Limb (tissue), 2 donors: Measurements from ENCODE around the gene GRIA1.

ENCODE experiments used
- DNase-seq, 2 donors: peaks; one replicate each; pipeline ENCODE4 v3.0.0-alpha.2; 2016; ENCODE audit errors: extremely low spot score in 2 of 2

Gene GRIA1

DNA sequence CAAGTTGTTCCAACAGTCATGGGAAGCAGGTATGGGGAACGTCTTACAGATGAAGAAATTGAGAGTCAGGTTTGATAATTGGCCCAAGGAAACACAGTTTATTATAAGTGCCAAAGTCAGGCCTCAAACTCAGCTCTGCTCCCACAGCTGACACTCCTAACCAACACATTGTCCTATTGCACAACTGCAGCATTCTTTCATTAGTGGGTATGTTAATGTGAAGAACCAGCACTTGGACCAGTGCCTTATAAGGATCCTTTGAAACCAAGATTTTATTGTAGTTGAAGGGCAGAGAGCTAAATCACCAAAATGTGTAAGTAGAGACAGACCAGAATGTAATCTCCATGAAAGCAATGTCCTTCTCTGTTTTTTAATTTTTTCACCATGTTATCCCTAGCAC, 56.1 kb downstream of the GRIA1 start:
- DNase-seq: no peak

DNA sequence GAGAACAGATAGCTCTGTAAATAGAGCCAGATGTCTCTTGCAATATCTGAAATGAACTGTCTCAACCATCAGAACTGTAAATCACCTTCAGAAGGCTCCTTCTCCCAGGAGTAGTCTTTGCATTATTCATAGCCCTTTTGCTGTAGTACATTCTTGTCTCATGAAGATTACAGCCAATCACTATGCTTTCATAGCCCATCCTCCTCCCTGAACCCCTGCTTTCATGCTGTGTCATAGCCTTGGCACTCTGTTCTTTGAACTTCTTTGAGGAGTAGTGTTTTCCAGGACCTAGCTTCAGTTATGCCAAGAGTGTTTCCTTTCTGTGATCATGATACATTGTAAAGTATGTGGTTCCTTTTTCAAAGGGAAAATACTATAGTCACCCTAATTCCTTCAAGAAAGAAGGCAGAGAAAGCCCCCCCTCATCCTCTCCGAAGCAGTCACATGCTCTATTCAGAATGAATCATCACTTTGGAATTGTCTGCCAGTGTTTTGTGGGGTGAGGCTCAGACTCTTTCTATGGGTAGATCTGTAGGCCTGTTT, 61.1 kb downstream of the GRIA1 start:
- peak in 1 of 2 donors; percentile 4 for DNase-seq

DNA sequence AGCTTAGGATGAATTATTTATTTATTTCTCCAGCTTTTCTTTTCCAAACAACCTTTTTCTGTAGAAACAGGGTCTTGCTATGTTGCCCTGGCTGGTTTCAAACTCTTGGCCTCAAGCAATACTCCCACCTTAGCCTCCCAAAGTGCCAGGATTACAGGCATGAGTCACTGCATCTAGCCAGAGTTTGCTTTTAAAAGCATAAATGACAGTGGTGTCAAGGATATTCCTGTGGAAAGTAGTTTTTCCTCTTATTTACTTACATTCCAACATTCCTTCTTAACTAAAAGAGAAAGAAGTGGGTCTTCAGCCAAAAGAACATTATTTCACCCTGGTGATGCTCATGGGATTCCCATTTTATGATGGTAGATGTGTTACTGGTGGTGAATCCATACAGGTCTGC, 62.4 kb downstream of the GRIA1 start:
- no peak for DNase-seq

DNA sequence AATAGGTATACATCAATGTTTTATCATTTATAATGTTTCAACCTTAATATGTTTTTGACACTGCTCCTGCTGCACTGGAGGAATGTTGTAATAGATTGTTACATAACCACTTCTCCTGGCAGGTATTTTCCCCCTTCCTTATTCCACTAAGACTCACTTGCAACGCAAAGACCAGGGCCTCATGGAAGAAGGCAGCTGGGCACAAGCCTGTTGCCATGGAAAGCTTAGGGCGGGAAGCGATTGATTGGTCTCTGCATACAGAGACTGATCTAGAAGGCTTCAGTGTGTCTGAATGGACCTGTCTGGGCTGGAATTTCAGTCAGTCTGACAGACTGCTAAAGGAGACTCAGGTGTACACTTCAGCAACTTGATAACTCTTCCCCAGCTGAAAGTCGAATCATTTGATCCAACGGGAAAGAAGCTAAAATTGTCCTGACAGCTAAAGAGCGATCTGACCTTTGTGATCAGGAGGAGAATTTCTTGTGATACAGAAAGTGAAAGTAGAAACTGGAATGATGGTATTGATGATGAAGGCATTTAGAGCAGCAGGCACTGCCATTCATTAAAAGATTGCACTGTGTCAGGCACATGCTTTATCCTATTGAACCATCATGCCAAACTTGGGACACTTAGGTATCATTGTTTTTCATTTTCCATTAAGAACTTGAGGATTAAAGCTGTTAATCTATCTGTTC, 65.1 kb downstream of the GRIA1 start:
- DNase-seq: no peak

DNA sequence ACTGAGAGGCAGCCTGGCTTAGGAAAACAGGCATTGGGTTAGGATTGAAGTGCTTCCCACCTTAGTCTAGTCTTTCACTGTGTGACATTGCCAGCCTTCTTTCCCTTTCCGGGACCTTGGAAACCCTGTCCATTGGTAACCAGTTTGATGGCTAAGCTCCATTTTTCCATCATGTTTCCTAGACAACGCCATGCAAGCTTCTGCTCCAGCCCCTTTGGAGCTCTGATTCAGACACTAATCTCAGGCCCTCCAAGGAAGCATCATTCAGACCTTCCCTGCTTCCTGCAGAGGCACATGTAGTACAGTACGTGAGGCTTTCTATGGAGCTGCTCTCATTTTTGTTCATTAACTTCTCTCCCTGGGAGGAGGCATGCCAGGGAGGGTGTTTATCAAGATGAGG, 68.5 kb downstream of the GRIA1 start:
- no peak for DNase-seq

DNA sequence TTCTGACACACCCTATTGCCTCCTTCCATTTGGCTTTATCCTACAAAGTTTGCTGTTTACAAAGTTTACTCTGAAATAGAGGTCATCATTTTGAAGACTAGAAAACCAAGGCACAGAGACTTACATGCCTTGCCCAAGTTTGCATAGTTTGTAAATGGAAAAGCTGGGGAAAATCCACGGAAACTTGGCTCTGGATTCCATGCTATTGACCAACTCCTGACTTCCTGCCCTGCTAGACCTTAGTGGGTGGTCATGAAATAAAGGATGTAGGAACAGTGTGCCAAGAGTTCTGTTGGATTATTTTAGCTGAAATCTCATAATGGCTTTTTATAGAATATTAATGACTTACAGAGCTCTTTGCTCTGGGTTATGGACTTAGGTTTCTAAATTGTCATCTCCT, 69.5 kb downstream of the GRIA1 start:
- no peak for DNase-seq

DNA sequence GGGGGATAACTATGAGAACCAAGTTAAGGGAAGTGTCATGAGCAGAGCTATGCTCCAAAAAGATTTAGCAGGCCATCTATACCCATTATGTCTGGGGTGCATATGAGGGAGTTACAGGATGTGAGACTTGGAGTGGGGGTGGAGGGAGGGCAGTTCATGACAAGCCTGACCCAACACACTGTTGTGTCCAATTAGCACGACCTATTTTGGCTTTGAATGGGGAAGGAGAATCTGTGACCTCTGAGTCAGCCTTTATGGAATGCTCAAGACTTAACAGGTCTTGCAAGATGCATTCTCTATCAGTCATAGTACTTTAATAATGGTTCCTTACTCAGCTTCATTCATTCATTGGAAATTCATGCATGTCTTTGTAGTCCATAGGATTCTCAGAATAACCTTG, 71.7 kb downstream of the GRIA1 start:
- no peak for DNase-seq

DNA sequence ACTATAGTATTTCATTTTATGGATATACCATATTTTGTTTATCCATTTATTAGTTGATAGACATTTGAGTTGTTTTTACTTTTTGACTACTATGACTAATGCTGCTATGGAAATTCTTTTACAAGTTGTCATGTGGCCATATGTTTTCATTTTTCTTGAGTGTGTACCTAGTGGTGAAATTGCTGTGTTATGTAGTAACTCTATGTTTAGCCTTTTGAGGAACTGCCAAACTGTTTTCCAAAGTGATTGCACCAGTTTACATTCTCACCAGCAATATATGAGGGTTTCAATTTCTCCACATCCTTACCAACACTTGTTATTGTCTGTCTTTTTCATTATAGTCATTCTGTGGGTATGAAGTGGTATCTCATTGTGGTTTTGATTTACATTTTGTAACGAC, 75.4 kb downstream of the GRIA1 start:
- DNase-seq: no peak

DNA sequence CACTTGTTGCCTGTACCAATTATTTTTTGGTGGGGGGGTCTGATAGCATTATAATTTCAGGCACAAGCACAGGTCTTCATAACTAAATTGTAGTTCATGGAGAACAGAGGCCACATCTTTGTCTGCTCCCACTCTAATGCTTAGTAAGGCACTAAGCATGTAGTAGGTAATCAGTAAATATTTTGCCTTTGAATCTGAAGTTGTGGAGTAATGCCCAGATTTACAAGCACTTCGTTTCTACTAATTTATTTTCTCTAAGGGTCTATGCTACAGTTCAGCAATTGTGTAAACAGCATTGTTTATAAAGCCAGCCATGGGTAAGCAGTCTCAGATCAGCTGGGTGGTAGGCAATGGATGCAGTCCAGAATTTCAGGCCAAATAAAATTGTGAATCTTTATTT, 78.6 kb downstream of the GRIA1 start:
- DNase-seq: no peak

DNA sequence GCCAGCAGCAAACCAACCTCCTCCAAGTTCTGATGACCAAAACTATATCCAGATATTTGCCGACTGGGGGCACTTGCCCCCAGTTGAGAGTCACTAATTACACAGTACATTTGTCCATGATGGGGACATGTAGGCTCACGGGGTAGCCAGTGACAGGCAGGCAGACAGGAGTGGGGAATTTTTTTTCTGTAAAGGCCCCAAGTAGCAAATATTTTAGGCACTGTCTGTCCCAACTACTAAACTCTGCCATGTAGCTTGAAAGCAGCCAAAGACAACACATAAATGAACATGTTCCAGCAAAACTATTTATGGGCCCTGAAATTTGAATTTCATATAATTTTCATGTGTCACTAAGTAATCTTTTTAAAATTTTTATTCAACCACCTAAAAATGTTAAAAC, 80.7 kb downstream of the GRIA1 start:
- no peak for DNase-seq

DNA sequence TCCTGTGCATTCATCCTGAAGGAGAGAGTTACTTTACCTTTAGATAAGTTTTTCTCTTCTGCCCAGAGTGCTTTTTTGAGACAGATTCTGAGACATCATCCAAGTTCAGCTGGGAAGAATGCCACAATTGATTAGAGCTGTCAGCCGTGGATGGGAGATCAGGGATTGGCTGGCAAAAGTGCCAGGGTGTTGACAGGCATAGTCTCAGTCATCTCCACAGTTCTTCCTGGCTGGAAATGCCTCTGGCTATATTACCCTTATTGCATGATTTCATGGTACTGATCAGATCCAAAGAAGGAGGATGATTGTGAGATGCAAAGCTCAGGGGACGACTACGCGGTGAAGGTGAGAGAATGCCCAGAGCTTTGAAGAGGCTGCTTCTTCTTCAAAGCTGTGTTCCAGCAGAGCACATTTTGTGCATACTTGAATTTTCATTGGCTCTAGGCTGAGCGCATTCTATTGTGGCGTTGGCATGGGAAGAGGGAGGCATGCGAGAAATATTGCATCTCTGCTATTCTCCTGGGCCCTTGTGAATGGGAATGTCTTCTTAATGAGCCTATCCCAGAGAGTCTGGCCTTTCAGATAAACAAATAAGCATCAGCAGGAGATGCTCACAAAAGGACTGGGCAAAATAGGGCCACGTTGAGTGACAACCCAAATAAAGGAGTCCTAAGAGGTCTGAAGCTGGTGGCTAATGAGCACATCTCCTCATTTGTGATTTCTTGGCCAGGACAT, 82.1 kb downstream of the GRIA1 start:
- no peak for DNase-seq

DNA sequence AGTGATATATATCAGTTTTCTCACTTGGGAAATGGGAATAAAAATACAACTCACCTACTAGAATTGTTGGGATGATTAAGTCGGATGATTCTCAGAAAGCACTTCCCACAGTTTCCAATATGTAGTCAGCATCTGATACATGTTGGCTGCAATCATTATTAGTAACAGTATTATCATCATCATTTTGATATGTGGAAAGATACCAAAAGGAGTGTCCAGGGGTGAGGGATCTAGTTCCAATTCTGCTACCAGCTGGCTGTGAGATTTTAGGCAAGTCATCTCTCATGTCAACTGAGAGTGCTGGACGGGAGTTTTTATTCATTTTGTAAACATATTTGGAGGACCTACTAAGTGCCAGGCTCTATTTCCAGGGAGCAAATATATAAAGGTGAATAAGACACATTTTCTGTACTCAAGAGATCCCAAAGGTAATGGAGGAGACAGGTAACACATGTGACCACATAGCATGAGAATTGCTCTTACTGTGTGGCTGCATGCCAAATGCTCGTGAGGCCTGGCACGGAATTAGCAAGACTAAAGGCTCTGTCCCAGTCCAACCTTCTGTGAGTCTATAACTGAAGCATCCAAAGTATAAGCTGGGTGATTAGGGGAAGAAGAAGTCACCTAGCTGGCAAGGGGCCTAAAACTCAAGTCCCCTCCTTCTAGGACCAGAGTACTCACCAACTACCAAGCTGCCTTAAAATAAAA, 83.0 kb downstream of the GRIA1 start:
- DNase-seq: no peak

DNA sequence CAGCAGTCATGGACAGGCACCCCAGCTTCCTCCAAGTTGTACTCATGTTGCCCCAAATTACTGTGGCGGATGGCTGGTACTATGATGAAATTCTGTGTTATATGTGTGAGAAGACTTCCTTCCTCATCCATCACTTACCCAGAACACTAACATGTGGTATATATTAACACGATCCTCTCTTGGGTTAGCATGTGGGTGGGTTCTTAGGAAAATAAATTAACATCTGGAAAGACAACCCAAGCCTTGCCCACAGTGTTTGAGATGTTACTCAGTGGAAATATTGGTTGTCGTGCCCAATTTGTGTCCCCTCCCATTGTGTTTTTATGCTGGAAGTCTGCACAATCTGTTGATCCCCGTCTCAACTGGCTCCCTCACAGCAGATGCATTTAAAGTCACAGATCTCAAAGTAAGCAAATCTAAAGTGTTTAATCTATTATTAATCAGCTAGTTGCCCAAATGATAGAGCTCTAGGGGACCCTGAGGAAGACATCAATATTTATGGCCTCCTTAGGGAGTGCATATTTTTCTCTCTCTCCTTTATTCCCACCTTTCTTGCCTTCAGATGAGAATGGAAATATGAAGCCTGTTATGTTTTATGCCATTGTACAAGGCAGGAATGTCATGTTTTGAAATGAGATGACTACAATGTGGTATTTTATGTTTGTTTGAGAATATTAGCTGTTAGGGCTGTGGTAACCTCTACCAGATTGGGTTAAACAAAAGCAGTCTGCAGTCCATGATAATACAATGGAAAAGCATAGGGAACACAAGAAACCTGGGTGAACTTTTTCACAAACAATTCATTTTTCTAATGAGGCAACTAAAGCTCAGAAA, 93.9 kb downstream of the GRIA1 start:
- DNase-seq: peak in 1 of 2 donors; percentile 13

DNA sequence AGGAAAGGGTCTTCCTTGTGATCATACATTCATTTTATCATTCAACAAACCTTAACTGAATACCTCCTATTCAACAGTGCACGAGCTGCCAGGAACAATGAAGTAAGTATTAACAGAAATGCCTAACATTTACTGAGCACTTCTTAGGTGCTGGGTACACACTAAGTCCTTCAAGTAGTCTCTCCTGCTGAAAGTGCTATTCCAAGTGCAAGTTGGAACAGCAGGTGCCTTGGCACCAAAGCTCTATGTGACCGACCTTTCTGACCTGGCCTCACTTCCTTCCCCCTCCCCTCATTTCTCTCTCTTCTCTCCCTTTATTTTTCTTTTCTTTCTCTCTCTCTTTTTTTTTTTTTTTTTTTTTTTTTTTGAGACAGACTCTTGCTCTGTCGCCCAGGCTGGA, 94.5 kb downstream of the GRIA1 start:
- DNase-seq: no peak

DNA sequence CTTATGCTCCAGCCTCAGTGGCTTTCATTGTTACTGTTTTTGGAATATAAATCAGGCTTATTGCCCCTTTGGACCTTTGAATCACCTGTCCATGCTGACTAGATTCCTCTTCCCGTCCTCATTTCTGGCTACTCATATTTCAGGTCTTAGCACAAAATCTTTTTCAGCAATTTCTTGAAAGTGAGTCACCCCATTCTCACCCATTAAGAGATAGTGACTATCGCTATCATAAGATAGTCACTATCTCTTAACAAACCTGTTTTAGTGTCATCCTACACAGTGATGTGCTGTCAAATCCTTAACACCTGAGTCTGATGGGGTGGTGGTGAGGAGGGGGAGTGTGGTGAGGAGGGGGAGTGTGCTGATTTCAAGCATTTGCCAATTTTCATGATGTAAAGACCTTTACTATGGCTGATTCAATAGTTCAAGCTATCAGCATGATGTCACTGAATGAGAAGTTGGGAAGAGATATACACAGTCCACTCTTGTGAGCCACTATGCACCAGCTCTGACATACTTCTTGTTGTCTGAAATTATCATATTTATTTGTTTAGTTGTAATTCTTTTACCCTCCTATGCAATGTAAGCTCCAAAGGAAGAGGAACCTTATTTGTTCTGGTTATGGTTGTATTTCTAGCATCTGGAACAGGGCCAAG, 95.3 kb downstream of the GRIA1 start:
- no peak for DNase-seq

DNA sequence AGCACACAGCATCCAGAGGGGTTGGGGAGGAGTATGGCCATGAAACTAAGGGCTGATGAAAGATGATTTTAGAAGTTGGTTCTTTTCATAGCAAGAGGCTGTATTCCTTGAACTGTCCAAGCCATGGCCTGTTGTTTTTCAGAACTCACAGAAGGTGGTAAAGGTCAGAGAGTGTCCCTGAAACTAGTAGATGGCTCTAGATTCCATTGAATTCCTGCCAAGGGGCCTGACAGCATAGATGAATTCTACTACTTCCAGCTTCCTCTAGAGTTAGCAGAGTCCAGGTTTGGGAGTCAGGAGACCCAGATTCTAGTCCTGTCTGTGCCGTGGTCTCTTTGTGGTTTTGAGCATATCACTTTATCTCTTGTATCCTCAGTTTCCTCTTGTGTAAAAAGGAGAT, 101.6 kb downstream of the GRIA1 start:
- no peak for DNase-seq

DNA sequence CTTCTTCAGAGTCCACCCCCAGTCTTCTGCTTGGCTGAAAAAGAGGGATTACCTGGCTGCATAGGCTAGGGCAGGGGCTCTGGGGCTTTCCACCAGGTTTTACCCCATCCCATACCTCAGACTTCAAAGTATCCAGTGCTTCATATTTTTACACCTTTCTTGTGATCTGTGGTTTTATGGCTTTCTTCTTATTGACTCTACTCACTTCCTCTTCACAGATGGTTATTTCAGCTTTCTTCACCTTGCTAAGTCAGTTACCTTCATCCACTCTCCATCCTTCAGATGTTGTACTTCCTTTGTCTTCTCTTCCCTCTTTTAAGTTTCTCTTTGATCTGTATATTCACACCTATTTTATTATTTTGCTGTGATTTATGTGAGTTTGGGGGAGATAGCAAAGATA, 104.3 kb downstream of the GRIA1 start:
- no peak for DNase-seq

DNA sequence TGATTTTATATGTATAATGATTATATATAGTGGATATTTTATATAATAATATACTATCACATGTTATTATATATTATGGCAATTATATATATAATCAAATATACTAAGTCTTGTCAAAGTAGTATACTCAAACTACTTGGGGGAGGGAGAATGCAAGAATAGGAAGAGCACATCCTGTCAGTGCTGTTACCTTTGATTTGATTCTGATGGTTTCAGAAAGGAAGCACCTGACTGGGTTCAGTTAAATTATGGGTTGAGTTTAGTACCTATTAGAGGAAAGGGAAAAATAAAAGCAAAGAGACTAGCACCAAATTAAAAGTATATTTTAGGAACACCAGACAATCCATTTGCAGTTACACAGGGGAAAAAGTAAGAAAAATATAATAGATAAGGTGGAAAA, 107.6 kb downstream of the GRIA1 start:
- DNase-seq: no peak

DNA sequence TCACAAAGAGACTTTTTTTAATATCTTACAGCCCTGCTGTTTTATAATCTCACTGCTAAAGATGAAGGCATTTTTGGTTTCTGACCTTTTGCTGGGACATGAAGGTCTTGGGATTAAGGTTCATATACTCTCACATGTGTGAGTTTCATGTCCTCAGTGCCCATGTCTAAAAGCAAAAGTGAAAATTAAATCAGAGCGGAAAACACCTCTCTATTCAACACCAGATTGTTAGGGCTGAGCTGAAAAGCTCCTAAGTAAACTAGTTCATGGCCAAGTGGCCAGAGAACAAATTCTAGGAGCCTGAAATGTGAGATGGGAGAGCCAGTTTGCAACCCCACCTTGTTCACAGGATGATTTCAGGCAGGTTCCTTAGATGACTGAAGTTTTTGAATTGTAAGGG, 110.9 kb downstream of the GRIA1 start:
- DNase-seq: no peak

DNA sequence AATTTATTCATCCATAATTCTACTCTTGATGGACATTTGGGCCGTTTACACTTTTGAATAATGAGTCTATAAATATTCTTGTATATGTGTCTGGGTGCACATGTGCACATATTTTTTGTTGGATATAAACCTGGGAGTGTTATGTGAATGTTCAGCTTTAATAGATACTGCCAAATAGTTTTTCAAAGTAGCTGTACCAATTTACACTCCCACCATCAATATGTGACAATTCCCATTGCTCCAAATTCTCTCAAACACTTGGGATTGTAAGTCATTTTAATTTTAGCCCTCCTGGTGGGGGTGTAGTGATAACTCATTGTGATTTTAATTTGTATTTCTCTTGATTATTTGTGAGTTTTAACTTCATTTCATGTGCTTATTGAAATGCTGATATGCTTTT, 114.9 kb downstream of the GRIA1 start:
- no peak for DNase-seq

DNA sequence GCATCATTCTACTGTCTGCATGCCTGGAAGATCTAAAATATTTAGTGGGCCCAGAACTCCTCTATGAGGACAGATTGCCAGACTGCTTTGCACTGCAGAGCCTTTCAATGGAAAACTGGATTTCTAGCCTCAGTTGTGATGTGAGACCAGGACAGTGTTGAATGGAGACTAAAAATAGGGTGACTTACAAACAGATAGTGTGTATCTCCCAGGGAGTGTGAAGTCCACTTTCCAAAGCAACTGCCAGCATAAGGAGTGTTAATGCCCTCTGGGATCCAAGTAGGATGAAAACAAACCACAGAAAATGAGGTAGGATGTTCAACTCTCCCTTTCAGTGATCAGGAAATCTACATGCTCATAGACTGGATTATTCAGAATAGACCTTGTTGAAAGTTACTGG, 119.5 kb downstream of the GRIA1 start:
- DNase-seq: no peak
